ENCODE data around the gene VPS8.

The VPS8 gene

GRCh38 chr3:184773283-184774186 lies 38.4 kb upstream of the VPS8 start:
- Histone ChIP-seq H3K36me3 (replicated peaks) (no peaks in the 10 kb centered on the region), H3K27me3 (replicated peaks) (peaks cover 28% of the 10 kb centered on the region), H3K4me3 (ENCODE audit: low read depth, low read length) (no peak overlapping the region), H3K27ac (no peak overlapping the region)
- in situ Hi-C loops (cut with HindIII; ENCODE audit: low pct_ligation_motif_present, low sequenced_read_pairs) = no loop called here
- no peak for TF ChIP-seq CTCF (IDR thresholded peaks at IDR 0.05; ENCODE audit: low read depth, low read length, missing control alignments)
- DNase-seq = no peak

- in situ Hi-C loops (cut with HindIII; ENCODE audit: low pct_ligation_motif_present, low sequenced_read_pairs) = no loop called here
- Histone ChIP-seq H3K27me3 (replicated peaks) (peaks cover 5% of the 10 kb centered on the region), H3K27ac (no peak overlapping the region), H3K36me3 (replicated peaks) (no peaks in the 10 kb centered on the region), H3K4me3 (ENCODE audit: low read depth, low read length) (no peak overlapping the region)
- no peak for DNase-seq
- no peak for TF ChIP-seq CTCF (IDR thresholded peaks at IDR 0.05; ENCODE audit: low read depth, low read length, missing control alignments)
Observed at GRCh38 chr3:184776916-184777315, 35.0 kb upstream of the VPS8 start.

- Histone ChIP-seq H3K27me3 (replicated peaks) (peaks cover 5% of the 10 kb centered on the region), H3K4me3 (ENCODE audit: low read depth, low read length) (no peak overlapping the region), H3K27ac (no peak overlapping the region), H3K36me3 (replicated peaks) (no peaks in the 10 kb centered on the region)
- DNase-seq = peak; percentile 97
- peak; percentile 78 for TF ChIP-seq CTCF (IDR thresholded peaks at IDR 0.05; ENCODE audit: low read depth, low read length, missing control alignments)
- in situ Hi-C loops (cut with HindIII; ENCODE audit: low pct_ligation_motif_present, low sequenced_read_pairs) = no loop called here
Observed at GRCh38 chr3:184777566-184778356, 34.2 kb upstream of the VPS8 start.

- Histone ChIP-seq H3K27me3 (replicated peaks) (peaks cover 3% of the 10 kb centered on the region), H3K36me3 (replicated peaks) (no peaks in the 10 kb centered on the region), H3K27ac (no peak overlapping the region), H3K4me3 (ENCODE audit: low read depth, low read length) (no peak overlapping the region)
- in situ Hi-C loops (cut with HindIII; ENCODE audit: low pct_ligation_motif_present, low sequenced_read_pairs) = no loop called here
- TF ChIP-seq CTCF (IDR thresholded peaks at IDR 0.05; ENCODE audit: low read depth, low read length, missing control alignments) = no peak
- DNase-seq = no peak
Observed at GRCh38 chr3:184778426-184779332, 33.3 kb upstream of the VPS8 start.

- Histone ChIP-seq H3K27ac (no peak overlapping the region), H3K36me3 (replicated peaks) (no peaks in the 10 kb centered on the region), H3K4me3 (ENCODE audit: low read depth, low read length) (no peak overlapping the region), H3K27me3 (replicated peaks) (peaks cover 3% of the 10 kb centered on the region)
- DNase-seq = no peak
- no peak for TF ChIP-seq CTCF (IDR thresholded peaks at IDR 0.05; ENCODE audit: low read depth, low read length, missing control alignments)
- in situ Hi-C loops (cut with HindIII; ENCODE audit: low pct_ligation_motif_present, low sequenced_read_pairs) = no loop called here
Observed at GRCh38 chr3:184780981-184781515, 30.9 kb upstream of the VPS8 start.
